Fibroblast of the aortic adventitia (primary cell): ENCODE measurements around the gene TTC17. TPM values are rescaled to one million over a fixed set of nuclear protein-coding genes. Genes with fewer than 3 reads are reported as not detected.

Experiments
- DNase-seq: peaks from one replicate; pipeline ENCODE4 v3.0.0-alpha.2; 2010; ENCODE audit warnings: low read depth
- H3K4me3 ChIP-seq: 2 replicates; pipeline ENCODE4 v1.5.1; 2011; ENCODE audit warnings: low read depth, mild to moderate bottlenecking, control low read depth, low read length, moderate library complexity
- CTCF ChIP-seq: IDR thresholded peaks from 2 replicates; pipeline ENCODE4 v1.5.1; 2011; ENCODE audit warnings: mild to moderate bottlenecking, low read length, control low read depth, inconsistent platforms; ENCODE audit not compliant: insufficient read depth
- total RNA-seq: library from RNA; depleted of rRNA; stranded (reverse); fragments of >200 nt; gene quantifications from 2 replicates; pipeline ENCODE4 v1.2.3, GENCODE V29; 2012; ENCODE audit warnings: low replicate concordance

Gene TTC17
- total RNA-seq, 1 donor: 76.9 TPM

DNA sequence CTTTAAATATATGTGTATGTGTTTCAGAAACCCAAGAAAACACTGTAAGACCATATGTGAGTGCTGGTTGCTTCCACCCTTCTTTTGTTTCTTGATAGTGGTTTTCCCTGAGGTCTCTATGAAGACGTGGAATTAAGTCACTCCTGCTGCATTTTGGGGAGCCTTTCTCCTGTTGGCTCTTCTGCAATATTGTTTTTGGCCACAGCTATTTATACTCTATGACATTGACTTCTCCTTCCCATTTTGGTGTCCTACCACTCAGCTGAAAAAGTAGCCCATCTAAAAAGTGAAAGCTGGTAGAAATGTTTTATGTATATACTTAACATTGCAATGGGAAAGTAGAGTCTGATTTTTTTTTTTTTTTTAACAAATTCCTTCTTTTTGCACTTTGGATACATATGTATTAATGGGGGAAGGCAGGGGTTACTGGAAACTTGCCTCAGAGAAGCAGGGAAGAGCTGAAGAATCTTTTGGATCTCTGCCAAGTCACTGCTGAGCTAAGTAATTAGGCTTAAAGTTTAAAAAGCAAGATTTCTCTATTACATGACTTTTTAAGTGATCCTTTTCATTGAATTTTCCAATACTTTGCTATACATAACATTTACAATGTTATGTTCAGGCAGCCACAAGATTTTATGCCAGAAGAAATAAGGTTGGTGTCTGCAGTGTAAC is 1.8 kb downstream of the TTC17 start:
- peak overlapping the region; percentile 97 for H3K4me3 ChIP-seq
- TF ChIP-seq CTCF: no peak
- DNase-seq: peak; percentile 42

DNA sequence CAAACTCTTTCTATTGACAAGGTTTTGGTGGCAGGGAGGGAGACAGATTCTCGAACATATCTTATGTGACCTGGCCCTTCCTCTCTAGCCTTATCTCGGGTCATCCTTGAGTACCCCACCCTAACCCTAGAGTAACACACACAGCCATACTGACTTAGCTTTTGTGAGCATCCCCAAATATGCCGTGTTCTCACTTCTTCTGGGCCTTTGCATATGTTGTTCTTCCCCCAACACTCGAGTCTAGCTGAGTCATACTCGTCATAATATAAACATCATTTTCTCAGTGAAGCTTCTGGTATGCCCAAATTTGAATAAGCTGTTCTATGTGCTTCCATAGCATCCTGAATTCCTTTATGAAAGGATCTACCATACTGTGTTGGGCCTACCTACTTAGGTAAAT is 8.0 kb downstream of the TTC17 start:
- no peak for TF ChIP-seq CTCF
- no peak overlapping the region for H3K4me3 ChIP-seq
- no peak for DNase-seq

DNA sequence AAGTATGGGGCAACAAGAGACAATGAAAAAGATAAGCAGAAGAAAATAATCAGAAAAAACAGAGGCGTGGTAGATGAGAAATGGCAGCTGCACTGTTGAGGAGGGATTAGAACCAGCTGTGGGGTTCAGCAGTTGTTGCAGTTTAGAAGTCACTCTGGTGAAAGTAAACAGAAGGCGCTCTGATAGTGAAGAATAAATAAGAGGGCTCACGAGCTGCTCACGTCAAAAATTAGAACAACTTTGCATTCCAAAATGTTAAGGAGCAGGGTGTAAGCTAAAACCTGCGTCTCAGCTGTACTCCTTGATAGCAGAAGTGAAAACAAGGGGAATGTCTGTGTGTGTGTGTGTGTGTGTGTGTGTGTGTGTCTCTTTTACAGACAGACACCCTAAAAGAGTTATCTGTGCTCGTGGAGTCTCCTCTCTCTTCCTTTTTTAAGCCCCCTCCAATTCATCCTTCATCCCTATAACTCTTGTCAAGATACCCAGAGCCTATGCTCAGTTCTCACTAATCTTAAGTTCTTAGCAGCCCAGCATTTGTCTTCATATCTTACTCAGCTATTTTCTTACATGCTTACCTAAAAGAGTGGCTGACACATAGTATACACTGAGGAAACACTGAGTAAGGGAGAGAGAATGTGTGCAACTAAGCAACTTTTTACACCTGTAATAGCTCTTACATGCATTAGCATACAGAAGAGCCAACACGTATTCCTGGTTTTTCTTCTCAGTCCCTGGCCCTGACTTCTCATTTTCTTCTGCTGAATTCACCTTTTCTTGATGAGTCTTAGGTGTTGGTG is 8.9 kb downstream of the TTC17 start:
- no peak for DNase-seq
- no peak overlapping the region for H3K4me3 ChIP-seq
- no peak for TF ChIP-seq CTCF

GRCh38 chr11:43376065-43376464 is 17.3 kb downstream of the TTC17 start:
- no peak overlapping the region for H3K4me3 ChIP-seq
- no peak for TF ChIP-seq CTCF
- DNase-seq: no peak

GRCh38 chr11:43376594-43376993 is 17.9 kb downstream of the TTC17 start:
- TF ChIP-seq CTCF: no peak
- peak; percentile 62 for DNase-seq
- H3K4me3 ChIP-seq: no peak overlapping the region

- H3K4me3 ChIP-seq: no peak overlapping the region
- TF ChIP-seq CTCF: no peak
- DNase-seq: no peak
Observed at GRCh38 chr11:43377389-43377788, 18.7 kb downstream of the TTC17 start.

GRCh38 chr11:43378897-43379296 is 20.2 kb downstream of the TTC17 start:
- H3K4me3 ChIP-seq: no peak overlapping the region
- DNase-seq: no peak
- TF ChIP-seq CTCF: no peak
